GM21360 (cell line): Measurements from ENCODE around the gene CD101.

Experiments used
- ATAC-seq: cut with Tn5 transposase; IDR thresholded peaks from one replicate; pipeline ENCODE4 v1.9.1; 2021; ENCODE audit warnings: mild to moderate bottlenecking, moderate library complexity; ENCODE audit not compliant: unreplicated experiment

The CD101 gene

DNA sequence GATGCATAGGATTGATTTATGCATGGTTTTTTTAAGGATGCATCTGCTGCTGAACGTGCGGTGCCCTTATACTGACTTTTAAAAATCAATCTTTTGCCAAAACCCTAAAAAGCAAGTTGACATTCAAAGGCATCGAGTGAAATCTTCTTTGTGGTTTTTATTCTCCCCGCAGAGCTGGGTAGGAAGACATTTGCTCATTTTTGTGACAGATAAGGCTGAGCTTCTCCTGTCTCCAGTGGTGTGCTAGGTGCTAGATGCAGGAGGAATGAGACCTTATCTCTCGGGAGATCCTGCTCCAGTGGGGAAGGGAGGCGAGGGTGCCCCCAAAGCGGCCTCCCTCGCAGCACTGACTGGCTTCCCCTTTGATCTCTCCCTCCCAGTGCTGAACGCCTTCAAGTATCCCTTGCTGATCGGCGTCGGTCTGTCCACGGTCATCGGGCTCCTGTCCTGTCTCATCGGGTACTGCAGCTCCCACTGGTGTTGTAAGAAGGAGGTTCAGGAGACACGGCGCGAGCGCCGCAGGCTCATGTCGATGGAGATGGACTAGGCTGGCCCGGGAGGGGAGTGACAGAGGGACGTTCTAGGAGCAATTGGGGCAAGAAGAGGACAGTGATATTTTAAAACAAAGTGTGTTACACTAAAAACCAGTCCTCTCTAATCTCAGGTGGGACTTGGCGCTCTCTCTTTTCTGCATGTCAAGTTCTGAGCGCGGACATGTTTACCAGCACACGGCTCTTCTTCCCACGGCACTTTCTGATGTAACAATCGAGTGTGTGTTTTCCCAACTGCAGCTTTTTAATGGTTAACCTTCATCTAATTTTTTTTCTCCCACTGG lies 14.9 kb upstream of the CD101 start:
- ATAC-seq = no peak

DNA sequence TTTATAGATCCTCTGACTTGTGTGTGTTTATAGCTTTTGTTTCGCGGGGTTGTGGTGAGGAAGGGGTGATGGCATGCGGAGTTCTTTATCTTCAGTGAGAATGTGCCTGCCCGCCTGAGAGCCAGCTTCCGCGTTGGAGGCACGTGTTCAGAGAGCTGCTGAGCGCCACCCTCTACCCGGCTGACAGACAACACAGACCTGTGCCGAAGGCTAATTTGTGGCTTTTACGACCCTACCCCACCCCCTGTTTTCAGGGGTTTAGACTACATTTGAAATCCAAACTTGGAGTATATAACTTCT lies 14.4 kb upstream of the CD101 start:
- ATAC-seq = no peak

DNA sequence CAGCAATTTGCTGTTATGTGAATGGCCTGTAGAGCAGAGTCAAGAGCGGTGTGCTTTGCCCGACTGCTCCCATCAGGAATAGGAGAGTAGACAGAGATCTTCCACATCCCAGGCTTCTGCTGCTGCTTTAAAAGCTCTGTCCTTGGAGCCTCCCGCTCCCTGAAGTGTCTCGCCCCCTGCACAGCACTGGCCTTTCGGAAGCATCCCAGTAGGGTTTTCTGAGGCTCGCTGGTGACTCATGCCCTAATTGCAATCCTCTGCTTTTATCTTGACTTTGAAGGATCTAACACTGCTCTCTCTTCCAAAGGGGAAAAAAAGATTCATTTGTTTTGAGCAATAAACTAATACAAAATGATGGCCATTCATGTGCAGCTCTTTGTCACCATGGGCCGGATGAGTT lies 13.3 kb upstream of the CD101 start:
- no peak for ATAC-seq

DNA sequence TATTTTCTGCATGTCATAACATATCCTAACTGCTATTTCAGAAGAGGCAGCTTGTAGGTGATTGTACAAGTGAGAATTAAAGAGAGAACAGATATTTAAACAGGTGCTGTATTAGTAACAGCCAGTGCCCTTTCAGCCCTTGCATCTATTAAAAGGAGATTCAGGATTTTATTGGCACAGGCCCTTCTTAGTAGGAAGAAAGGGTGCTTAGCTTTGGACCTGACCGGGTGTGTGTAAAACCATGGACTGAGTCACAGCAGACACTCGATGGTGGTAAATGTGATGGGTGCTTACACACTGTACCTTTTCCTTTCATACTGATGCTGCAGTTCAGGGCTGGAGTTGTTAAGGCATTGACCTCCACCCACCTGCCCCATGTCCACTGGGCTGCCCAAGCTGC lies 12.7 kb upstream of the CD101 start:
- no peak for ATAC-seq

DNA sequence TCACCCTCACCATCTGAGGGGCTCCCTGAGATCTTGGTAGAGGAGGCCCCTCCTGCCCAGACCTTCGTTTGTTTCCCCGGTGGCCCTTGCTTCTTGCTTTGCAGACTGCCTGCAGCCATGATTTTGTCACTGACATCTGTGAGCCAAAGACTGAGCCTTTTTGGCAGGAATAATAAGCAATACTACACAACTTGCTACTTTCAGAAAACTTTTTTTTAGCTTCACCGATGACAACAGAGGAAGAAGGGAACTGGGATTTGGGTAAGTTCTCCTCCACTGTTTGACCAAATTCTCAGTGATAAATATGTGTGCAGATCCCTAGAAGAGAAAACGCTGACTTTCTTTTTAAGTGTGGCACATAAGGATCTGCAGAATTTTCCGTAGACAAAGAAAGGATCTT lies 11.7 kb upstream of the CD101 start:
- no peak for ATAC-seq

DNA sequence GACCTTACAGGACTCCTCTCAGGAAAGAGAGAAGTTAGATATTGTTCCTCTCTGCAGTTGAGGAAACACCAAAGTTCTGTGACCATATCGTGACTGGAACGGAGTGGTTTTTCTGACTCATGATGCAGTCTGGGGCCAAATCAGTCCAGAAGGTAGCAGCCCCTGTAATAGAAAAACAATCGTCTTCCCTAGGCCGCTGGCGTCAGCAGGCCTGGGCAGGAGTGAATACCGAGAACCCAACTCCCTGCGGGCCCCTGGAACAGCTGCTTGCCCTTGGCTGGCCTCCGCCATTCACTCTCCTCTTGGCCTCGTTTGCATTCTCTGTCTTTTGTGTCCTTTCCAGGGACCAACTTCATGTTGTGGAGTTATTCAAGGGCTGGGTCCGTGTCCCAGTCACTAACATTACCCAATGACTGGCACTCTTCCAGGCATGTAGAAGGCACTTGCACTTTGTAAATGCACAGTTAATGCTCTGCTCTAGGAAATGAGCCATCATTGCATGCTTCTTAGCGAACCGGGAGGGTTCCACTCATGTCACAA lies 10.9 kb upstream of the CD101 start:
- no peak for ATAC-seq

DNA sequence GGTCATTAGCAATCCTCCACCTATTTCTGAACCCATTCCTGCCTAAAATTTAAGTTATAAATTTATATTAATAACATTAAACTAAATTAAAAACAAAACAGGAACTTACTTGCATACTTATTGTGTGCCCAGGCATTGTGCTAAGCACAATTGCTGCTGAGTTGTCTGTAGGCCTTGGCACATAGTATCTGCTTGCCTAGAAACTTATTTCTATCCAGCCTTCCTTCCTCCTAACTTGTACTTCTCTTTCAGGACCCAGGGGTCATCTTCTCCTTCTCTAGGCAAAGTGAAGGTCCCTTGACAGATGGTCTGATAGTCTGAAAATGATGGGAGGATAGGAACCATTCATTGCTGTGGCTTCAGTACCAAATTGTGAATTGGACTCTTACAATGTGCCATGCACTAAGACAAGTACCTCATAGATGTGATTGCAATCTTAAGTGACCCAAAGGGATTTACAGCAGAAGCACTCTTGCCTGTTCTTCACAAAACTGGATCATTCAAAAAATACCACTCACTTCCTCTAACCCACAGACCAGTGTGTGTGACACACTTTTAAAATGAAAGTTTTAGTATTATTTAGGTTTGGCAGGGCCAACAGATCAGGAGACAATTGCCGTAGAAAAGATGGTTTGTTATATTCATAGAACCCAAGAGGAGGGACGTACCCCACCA lies 10.3 kb upstream of the CD101 start:
- no peak for ATAC-seq

DNA sequence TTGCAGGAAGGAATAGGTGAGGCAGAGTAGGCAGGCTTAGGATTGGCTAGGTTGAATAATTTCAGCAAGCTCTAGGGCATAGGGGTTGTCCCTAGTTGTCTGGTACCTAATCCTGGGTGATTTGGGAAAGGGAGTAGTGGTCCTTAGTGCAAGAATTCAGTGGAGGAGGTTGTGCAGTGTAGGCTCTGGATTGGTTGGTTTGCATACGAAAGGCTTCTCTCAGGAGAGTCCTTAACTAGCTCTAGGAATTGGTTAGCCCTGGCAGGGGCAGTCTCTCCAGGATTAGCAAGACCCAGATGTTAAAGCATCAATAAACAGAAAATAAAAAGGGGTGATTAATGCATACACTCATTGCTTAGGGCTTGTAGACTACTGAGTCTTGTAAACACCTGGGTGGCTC lies 9.6 kb upstream of the CD101 start:
- ATAC-seq = no peak

DNA sequence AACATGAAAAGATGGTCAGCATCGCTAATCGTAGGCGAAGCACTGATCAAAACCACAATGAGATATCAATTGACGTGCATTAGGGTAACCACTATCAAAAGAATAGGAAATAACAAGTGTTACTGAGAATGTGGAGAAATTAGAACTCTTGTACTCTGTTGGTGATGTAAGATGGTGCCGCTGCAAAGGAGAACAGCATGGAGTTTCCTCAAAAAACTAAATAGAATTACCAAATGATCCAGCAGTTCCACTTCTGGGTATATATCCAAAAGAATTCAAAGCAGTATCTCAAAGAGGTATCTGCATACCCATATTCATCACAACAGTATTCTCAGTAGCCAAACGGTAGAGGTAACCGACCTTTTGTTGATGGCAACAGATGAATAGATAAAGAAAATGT lies 8.3 kb upstream of the CD101 start:
- no peak for ATAC-seq

DNA sequence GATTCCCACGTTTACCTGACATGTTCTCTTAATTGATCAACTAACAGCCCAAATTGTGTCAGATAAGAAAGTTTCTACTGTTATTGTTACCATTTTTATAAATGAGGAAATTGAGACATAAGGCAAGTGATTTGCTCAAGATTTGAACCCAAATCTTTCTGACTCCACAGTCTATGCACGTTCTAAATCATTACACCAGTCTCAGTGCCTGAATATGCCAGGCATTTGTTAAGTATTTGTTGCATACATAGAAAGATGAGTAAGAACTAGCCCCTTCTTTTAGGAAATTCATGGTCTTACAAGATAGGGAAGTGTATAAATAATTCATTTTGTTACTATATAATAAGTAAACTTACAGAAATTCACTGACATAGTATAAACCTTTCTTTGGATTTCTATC lies 7.1 kb upstream of the CD101 start:
- no peak for ATAC-seq

DNA sequence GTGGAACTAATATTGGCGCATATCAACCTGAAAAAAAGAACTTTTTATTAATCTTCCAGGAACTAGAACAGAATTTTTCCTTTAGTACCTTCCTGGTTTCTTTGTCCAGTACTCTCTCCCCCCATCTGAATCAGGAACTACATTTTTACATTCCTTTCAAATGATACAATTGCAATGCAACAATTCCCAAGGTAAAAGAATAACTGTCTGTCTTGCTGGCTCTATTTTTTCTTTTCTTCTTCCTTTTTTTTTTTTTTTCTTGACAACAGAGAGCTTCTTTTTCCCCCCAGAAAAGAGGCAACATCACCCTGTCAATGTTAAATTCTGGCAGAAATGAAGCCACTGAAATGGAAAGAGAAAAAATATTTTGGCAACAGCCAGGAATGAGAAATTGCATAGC lies 4.5 kb upstream of the CD101 start:
- ATAC-seq = no peak

DNA sequence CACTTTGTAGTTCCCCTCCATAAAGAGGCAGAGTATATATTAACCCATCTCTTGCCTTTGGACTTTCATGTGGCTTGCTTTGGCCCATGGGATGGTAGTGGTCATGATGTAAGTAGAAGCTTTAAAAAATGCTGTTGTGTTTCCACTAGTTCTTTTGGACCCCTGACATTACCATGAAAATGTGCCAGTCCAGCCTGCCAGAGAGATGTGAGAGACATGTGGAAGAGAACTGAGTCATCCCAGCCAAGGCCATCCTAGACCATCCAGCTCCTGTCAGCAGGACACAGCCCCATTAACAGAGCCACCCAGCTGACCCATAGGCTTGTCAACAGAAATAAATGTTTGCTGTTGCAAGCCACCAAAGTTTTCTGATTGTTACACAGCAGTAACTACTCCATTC lies 3.9 kb upstream of the CD101 start:
- no peak for ATAC-seq

DNA sequence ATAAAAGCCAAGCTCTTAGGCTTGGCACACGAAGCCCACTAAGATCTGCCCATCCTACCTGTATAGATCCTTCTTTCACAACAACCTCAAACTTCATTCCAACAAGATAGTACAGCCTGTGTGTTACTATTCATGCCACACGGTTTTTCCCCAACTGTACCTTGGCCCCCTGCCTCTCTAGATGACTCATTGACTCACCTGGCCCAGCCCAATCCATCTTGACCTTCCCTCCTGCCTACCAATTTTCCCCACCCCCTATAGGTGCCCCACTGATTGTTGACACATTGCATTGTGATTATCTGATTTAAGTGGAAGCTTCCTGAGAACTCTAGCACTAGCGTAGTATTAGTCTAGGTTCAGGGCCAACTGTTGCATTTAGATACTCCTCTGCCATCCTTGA lies 2.0 kb upstream of the CD101 start:
- ATAC-seq = no peak

DNA sequence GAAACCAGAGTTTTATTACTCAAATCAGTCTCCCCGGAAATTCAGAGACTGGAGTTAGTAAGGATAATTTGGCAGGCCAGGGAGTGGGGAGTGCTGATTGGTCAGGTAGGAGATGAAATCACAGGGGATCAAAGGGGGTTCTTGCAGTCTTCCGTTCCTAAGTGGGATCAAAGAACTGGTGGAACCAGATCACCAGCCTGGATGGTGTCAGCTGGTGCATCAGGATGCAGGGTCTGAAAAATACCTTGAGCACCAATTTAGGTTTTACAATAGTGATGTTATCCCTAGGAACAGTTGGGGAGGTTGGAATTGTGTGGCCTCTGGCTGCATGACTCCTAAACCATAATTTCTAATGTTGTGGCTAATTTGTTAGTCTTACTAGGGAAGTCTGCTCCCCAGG lies 1.4 kb upstream of the CD101 start:
- no peak for ATAC-seq

DNA sequence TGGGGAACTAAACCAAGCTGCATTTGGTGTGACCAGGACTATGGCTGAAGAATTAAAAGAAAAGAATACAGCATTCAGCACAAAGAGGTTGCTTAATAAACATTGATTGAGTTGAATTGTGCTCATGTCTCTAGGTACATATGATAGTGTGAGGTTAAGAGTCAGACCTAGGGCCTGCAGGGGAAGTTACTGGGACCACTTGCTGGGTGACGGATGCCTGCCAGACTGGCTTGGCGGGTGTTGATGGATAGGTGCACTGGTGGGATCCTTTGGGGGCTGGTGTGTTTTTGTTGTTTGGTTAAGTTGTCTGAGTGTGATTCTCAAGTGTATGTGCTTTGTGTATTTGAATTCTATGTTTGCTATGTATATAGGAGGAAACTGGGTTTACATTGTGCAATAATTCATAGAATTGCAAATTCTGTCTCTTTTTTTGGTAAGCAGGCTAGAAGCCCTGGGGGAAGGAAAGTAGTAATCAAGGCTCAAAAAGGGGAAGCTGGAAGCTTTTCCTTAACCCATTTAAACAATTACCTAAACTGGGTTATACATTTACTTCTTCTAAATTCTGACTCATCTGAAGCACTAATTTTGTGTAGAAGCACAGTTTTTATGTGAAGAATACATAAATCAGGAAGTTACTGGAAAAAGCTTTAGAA lies 1.8 kb downstream of the CD101 start:
- no peak for ATAC-seq

DNA sequence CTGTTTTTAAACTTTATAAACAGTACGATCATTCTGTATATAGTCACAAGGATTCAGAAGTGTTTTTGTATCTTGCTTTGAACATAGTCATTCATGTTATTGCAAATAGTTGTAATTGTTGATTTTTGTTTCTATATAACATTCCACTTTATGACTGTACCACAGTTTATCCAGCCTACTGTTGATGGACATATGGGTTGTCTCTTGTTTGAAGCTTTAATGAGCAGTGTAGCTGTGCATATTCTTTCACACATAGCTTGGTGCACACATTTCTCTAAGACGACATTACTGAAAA lies 6.1 kb downstream of the CD101 start:
- no peak for ATAC-seq

DNA sequence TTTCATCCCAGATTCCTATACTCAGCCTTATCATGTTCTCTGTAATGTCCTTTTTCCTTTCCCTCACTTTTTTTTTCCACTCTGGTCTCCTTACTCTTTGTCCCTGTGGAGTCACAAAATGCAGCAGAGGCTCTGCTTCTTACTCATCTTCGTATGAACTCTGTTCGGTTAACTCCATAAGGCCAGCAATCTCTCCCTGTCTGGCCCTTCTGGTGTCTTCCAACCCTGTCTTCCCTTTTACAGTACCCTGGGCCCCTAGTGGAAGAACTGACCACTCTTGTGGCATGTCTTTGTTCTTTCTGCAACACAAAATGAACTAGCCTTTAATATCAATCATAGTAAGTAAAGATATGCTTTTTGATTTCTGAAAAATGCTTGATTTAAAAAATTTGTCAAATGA lies 7.1 kb downstream of the CD101 start:
- ATAC-seq = no peak

DNA sequence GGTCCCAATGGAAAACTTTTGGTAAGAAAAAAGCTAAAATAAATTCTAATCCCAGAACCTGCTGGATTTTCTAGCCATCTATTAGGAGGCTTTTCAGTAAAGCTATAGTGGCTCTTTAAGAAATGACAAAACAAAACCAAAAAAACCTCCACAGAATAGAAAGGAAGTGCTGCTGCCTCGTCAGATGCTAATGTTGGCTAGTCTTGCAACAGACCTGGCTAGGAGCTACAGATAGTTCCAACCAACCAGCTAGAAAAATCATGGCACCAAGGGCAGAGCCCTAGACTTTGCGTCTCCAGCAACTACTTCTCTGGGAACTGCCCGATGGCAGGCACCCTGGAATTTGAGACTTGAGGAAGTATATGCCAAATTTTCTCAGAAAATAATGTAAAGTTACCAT lies 7.6 kb downstream of the CD101 start:
- no peak for ATAC-seq

DNA sequence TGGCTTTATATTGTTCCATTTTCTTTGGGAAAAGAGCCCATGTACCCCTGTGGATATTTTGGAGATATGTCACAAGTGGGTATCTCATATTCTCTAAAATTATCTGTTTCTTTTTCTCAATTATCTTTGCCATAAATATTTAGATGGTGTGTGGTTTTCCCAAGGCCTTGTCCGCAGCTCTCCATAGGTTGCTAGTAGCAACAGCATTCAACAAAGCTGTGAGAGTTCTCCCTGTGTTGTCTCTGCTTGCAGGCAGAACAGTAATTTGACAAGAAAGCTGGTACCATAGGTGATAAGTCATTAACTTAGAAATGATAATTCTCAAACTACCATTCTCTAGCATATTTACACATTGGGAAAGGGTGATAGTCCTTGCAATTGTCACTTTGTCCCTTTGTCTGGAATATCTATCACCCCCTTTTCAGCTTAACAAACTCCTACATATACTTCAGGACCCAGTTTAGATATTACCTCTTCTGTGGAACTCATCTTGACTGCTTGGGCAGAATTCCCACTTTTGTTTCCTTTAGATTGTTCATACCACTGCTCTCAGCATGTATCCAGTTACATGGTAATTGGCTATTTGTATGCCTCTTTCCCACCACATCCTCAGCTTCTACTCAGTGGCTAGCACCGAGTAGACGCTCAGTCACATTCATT lies 8.9 kb downstream of the CD101 start:
- ATAC-seq = no peak

DNA sequence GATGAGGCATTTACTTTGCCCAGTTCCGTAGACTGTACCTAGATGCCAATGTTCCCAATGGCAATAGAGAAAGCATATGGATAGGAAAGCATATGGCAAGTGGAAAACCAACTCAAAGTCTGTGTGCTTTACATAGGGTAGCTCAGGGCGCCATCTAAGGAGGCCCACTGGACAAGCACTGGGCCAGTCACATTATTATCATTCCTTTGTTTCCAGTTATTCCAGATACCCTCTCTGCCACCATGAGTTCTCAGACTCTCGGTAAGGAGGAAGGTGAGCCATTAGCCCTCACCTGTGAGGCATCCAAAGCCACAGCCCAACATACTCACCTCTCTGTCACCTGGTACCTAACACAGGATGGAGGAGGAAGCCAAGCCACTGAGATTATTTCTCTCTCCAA lies 9.8 kb downstream of the CD101 start:
- ATAC-seq = no peak

DNA sequence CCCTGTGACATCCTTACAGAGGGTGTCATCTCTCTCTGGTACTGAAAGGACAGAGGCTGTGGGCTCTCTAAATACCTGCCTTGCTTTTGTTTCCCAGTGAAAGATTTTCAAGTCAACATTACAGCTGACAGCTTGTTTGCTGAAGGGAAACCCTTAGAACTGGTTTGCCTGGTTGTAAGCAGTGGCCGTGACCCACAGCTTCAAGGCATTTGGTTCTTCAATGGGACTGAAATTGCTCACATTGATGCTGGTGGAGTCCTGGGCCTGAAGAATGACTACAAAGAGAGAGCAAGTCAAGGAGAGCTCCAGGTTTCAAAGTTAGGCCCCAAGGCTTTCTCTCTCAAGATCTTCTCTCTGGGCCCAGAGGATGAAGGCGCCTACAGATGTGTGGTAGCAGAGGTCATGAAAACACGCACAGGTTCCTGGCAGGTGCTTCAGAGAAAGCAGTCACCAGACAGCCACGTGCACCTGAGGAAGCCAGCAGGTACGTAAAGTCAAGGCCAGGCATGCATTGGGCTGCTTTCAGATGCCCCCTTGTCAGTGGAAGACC lies 11.8 kb downstream of the CD101 start:
- no peak for ATAC-seq

DNA sequence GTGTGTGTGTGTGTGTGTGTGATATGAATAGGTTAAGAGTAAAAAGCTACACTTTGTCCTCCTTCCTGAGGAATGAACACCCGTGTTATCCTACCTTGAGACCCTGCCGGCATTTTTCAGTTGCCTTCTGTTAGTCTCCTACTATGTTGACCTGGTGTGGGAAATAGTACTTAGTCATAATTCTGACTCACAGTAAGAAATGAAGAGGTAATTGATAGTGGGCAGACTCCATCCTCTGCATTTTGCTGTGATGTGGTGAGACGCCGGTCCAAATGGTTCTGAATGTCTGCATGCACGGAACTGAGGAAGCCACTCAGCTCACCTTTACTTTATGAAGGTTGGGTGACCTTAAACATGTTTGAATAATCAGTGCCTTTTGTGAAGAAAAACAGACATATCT lies 12.6 kb downstream of the CD101 start:
- ATAC-seq = no peak
